HK-2 (cell line): ENCODE results near the gene LURAP1L.
"Not testable (repeated sequence)": the region's sequence is repeated elsewhere in the genome, so short reads cannot be mapped to it uniquely, and the experiment has no call there.

Experiments
- DNase-seq: peaks from one replicate; pipeline ENCODE4 v3.0.0-alpha.2; 2018; ENCODE audit not compliant: unreplicated experiment

Gene LURAP1L

GRCh38 chr9:12856603-12857002 lies 81.8 kb downstream of the LURAP1L start:
- no peak for DNase-seq

GRCh38 chr9:12859704-12860251 lies 85.0 kb downstream of the LURAP1L start:
- DNase-seq, result no peak

- DNase-seq, result no peak
Measured at GRCh38 chr9:12860998-12861397, 86.2 kb downstream of the LURAP1L start.

- no peak for DNase-seq
Measured at GRCh38 chr9:12862611-12863410, 88.0 kb downstream of the LURAP1L start.

DNA sequence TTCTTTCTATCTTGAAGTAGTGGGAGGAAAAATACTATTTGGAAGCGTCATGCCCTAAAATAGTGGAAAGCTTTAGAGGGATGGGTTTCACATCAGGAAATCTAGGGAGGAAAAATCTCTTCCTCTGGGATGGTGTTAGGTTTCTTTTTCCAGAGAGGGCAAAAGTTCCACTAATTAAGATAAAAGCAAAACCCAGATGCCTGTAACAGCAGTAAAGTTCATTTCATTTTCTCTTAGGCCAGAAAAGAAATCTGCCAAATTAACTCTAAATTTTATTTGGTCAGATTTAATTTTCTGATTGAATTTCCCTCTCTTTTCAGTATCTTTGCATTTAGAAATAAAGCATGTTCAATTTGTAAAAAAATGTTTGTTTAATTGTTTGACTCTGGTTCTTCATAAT lies 88.8 kb downstream of the LURAP1L start:
- DNase-seq, result no peak

DNA sequence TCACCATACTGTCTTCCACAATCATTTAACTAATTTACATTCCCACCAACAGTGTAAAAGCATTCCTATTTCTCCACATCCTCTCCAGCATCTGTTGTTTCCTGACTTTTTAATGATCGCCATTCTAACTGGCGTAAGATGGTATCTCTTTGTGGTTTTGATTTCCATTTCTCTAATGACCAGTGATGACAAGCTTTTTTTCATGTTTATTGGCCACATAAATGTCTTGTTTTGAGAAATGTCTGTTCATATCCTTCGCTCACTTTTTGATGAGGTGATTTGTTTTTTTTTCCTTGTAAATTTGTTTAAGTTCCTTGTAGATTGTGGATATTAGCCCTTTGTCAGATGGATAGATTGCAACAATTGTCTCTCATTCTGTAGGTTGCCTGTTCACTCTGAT lies 90.6 kb downstream of the LURAP1L start:
- not testable (repeated sequence) for DNase-seq
